ENCODE data around the gene RHOF. TPM values are rescaled to one million over a fixed set of nuclear protein-coding genes. Genes with fewer than 3 reads are reported as not detected.

The RHOF gene
- total and polyA plus RNA-seq, 2 of the 13 experiments (the other 11 are each of a cell fraction or from before 2014, with no cell fraction given): 14.6 to 32.2 TPM

DNA sequence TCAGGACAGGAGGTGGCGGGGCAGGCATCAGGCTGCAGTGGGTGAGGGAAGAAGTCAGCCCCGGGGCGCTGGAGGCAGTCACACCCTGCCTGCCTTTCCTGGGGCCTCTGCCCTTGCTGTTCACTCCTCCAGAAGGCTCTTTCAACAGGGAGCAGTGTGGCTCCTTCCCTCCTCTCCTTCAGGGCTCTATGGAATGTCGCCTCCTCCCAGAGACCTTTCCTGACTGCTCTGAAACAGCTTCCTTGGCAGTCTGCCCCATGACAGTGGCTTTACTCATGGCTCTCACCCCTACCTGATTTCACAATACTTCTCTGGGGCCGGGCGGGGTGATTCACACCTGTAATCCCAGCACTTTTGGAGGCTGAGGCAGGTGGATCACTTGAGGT lies 7.1 kb downstream of the RHOF start (continued):
- TF ChIP-seq, protein P1, sequence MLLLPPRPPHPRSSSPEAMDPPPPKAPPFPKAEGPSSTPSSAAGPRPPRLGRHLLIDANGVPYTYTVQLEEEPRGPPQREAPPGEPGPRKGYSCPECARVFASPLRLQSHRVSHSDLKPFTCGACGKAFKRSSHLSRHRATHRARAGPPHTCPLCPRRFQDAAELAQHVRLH (CRISPR knock-in tag; IDR thresholded peaks at IDR 0.05; ENCODE audit: borderline replicate concordance, low read depth): no peak
- TF ChIP-seq PITX1 (CRISPR knock-in tag; IDR thresholded peaks at IDR 0.05) (no peak), KAT7 (CRISPR knock-in tag; IDR thresholded peaks at IDR 0.05; ENCODE audit: borderline replicate concordance) (no peak), SMARCC2 (IDR thresholded peaks at IDR 0.05) (no peak), ZNF558 (CRISPR knock-in tag; IDR thresholded peaks at IDR 0.05; ENCODE audit: borderline replicate concordance) (no peak), ZNF17 (CRISPR knock-in tag; IDR thresholded peaks at IDR 0.05) (no peak), CREB1 (IDR thresholded peaks at IDR 0.05) (no peak), CREB1 (CRISPR knock-in tag; IDR thresholded peaks at IDR 0.05) (peak; percentile 45; the same call in 1 of the 2 replicates), ZNF543 (CRISPR knock-in tag; IDR thresholded peaks at IDR 0.05) (no peak), ZNF274 (CRISPR knock-in tag; IDR thresholded peaks at IDR 0.05) (no peak), ZNF761 (CRISPR knock-in tag; conservative IDR thresholded peaks at IDR 0.05) (no peak), RBM39 (IDR thresholded peaks at IDR 0.05; ENCODE audit: low read depth, low read length, poor library complexity, severe bottlenecking) (no peak), HMG20B (CRISPR knock-in tag; conservative IDR thresholded peaks at IDR 0.05) (no peak), ZNF577 (CRISPR knock-in tag; IDR thresholded peaks at IDR 0.05; ENCODE audit: borderline replicate concordance, low read depth) (no peak), ELF4 (CRISPR knock-in tag; IDR thresholded peaks at IDR 0.05; ENCODE audit: borderline replicate concordance) (no peak), ZBTB20 (CRISPR knock-in tag; IDR thresholded peaks at IDR 0.05; ENCODE audit: borderline replicate concordance, low read depth) (no peak), ZNF343 (CRISPR knock-in tag; IDR thresholded peaks at IDR 0.05) (no peak)
- TF ChIP-seq, protein P2, sequence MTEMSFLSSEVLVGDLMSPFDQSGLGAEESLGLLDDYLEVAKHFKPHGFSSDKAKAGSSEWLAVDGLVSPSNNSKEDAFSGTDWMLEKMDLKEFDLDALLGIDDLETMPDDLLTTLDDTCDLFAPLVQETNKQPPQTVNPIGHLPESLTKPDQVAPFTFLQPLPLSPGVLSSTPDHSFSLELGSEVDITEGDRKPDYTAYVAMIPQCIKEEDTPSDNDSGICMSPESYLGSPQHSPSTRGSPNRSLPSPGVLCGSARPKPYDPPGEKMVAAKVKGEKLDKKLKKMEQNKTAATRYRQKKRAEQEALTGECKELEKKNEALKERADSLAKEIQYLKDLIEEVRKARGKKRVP (CRISPR knock-in tag; IDR thresholded peaks at IDR 0.05): no peak
- TF ChIP-seq, protein P3, sequence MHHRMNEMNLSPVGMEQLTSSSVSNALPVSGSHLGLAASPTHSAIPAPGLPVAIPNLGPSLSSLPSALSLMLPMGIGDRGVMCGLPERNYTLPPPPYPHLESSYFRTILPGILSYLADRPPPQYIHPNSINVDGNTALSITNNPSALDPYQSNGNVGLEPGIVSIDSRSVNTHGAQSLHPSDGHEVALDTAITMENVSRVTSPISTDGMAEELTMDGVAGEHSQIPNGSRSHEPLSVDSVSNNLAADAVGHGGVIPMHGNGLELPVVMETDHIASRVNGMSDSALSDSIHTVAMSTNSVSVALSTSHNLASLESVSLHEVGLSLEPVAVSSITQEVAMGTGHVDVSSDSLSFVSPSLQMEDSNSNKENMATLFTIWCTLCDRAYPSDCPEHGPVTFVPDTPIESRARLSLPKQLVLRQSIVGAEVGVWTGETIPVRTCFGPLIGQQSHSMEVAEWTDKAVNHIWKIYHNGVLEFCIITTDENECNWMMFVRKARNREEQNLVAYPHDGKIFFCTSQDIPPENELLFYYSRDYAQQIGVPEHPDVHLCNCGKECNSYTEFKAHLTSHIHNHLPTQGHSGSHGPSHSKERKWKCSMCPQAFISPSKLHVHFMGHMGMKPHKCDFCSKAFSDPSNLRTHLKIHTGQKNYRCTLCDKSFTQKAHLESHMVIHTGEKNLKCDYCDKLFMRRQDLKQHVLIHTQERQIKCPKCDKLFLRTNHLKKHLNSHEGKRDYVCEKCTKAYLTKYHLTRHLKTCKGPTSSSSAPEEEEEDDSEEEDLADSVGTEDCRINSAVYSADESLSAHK (CRISPR knock-in tag; IDR thresholded peaks at IDR 0.05; ENCODE audit: borderline replicate concordance): no peak
- TF ChIP-seq, protein P4, sequence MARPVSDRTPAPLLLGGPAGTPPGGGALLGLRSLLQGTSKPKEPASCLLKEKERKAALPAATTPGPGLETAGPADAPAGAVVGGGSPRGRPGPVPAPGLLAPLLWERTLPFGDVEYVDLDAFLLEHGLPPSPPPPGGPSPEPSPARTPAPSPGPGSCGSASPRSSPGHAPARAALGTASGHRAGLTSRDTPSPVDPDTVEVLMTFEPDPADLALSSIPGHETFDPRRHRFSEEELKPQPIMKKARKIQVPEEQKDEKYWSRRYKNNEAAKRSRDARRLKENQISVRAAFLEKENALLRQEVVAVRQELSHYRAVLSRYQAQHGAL (CRISPR knock-in tag; IDR thresholded peaks at IDR 0.05; ENCODE audit: not compliant biosample characterization): no peak
- TF ChIP-seq, protein P5, sequence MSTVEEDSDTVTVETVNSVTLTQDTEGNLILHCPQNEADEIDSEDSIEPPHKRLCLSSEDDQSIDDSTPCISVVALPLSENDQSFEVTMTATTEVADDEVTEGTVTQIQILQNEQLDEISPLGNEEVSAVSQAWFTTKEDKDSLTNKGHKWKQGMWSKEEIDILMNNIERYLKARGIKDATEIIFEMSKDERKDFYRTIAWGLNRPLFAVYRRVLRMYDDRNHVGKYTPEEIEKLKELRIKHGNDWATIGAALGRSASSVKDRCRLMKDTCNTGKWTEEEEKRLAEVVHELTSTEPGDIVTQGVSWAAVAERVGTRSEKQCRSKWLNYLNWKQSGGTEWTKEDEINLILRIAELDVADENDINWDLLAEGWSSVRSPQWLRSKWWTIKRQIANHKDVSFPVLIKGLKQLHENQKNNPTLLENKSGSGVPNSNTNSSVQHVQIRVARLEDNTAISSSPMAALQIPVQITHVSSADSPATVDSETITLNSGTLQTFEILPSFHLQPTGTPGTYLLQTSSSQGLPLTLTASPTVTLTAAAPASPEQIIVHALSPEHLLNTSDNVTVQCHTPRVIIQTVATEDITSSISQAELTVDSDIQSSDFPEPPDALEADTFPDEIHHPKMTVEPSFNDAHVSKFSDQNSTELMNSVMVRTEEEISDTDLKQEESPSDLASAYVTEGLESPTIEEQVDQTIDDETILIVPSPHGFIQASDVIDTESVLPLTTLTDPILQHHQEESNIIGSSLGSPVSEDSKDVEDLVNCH (CRISPR knock-in tag; IDR thresholded peaks at IDR 0.05): no peak

Data from HepG2 (cell line).